K562 (cell line): ENCODE measurements around the gene PUM2. TPM values are rescaled to one million over a fixed set of nuclear protein-coding genes. Genes with fewer than 3 reads are reported as not detected.

Source experiments
- ATF3 ChIP-seq, 2 experiments: fragments of 450-650 bp in 1 of 2; sonication (generic) in 1 of 2; formaldehyde crosslinking in 1 of 2; IDR thresholded peaks in 1 of 2; conservative IDR thresholded peaks in 1 of 2; 2 replicates each; pipeline versions ENCODE4 v1.6.1 to v1.8.1; 2016 to 2023; ENCODE audit warnings: mild to moderate bottlenecking in 2 of 2, moderate library complexity in 2 of 2, inconsistent platforms in 1 of 2, missing genetic modification reagents in 1 of 2
- ESRRB ChIP-seq: fragments of 250-450 bp; sonication (Bioruptor Pico); IDR thresholded peaks from 2 replicates; pipeline ENCODE4 v1.5.0; 2020; ENCODE audit warnings: mild to moderate bottlenecking, moderate library complexity, borderline replicate concordance
- ETV1 ChIP-seq: fragments of 450-650 bp; conservative IDR thresholded peaks from 2 replicates; pipeline ENCODE4 v1.6.1; 2016; ENCODE audit warnings: missing genetic modification characterization, control low read depth, low read depth, missing compliant biosample characterization
- FOXJ3 ChIP-seq: sonication (generic); formaldehyde crosslinking; IDR thresholded peaks from 2 replicates; pipeline ENCODE4 v1.4.0; 2020; ENCODE audit warnings: mild to moderate bottlenecking, missing genetic modification reagents
- HCFC1 ChIP-seq: IDR thresholded peaks from 2 replicates; pipeline ENCODE4 v1.6.1; 2012; ENCODE audit warnings: low read depth, low read length, improper control_type of control experiment
- KDM1A ChIP-seq, 2 experiments: fragments of 450-650 bp; IDR thresholded peaks; 2 replicates each; pipeline ENCODE4 v1.6.1; 2016; ENCODE audit warnings: mild to moderate bottlenecking in 2 of 2
- MAFF ChIP-seq: IDR thresholded peaks from 2 replicates; pipeline ENCODE4 v1.6.1; 2012; ENCODE audit warnings: low read length, improper control_type of control experiment
- NCOA2 ChIP-seq, 2 experiments: fragments of 450-650 bp; IDR thresholded peaks; 2 replicates each; pipeline ENCODE4 v1.6.1; 2018; ENCODE audit warnings: mild to moderate bottlenecking in 2 of 2, moderate library complexity in 1 of 2; ENCODE audit not compliant: partially characterized antibody in 2 of 2
- NR1H2 ChIP-seq: sonication (generic); formaldehyde crosslinking; IDR thresholded peaks from 2 replicates; pipeline ENCODE4 v1.4.0; 2020; ENCODE audit warnings: mild to moderate bottlenecking, missing genetic modification reagents
- SAP30 ChIP-seq: fragments of 200-600 bp; sonication (generic); IDR thresholded peaks from 2 replicates; pipeline ENCODE4 v1.6.1; 2012; ENCODE audit warnings: borderline replicate concordance, low read depth, mild to moderate bottlenecking, moderate library complexity, low read length, control low read depth, inconsistent platforms; ENCODE audit not compliant: insufficient read depth, poor library complexity, severe bottlenecking
- U2AF2 ChIP-seq: fragments of 200-400 bp; formaldehyde crosslinking; optimal IDR thresholded peaks from 2 replicates; pipeline ENCODE3; 2017; ENCODE audit warnings: low read depth, mild to moderate bottlenecking, low read length
- ZNF140 ChIP-seq: fragments of 250-450 bp; sonication (Bioruptor Pico); IDR thresholded peaks from 2 replicates; pipeline ENCODE4 v1.8.0; 2021; ENCODE audit warnings: moderate library complexity, mild to moderate bottlenecking, inconsistent platforms
- ZNF354B ChIP-seq: fragments of 250-450 bp; sonication (Bioruptor Pico); IDR thresholded peaks from 2 replicates; pipeline ENCODE4 v1.4.0; 2020
- ZNF445 ChIP-seq: fragments of 250-450 bp; sonication (Bioruptor Pico); IDR thresholded peaks from 2 replicates; pipeline ENCODE4 v1.4.0; 2020; ENCODE audit warnings: low read depth, mild to moderate bottlenecking, moderate library complexity
- ZNF449 ChIP-seq: fragments of 250-450 bp; sonication (Bioruptor Pico); IDR thresholded peaks from 2 replicates; pipeline ENCODE4 v1.8.0; 2022; ENCODE audit warnings: moderate library complexity, mild to moderate bottlenecking, inconsistent platforms
- ZNF644 ChIP-seq: fragments of 200-800 bp; sonication (Bioruptor generic); IDR thresholded peaks from 2 replicates; pipeline ENCODE4 v1.6.1; 2016; ENCODE audit warnings: low read depth, missing genetic modification characterization, missing compliant biosample characterization
- polyA plus RNA-seq, 8 experiments: library from polyadenylated mRNA; depleted of rRNA in 4 of 8; stranded (reverse) in 5 of 8; unstranded in 3 of 8; fragments of >200 nt; fragmentation: Nextera tagmentation in 2 of 8; fragmentation: Illumina TruSeq in 1 of 8; extraction: Ambion mirVana in 2 of 8; extraction: Trizol in 1 of 8; gene quantifications; 2 replicates each; pipeline versions ENCODE4 v1.2.1 to v1.2.3, GENCODE V29; 2011 to 2014; ENCODE audit warnings: inconsistent platforms in 1 of 8, missing spikeins in 1 of 8
- total RNA-seq, 7 experiments: library from RNA; depleted of rRNA in 6 of 7; stranded (reverse); fragments of >200 nt in 6 of 7; fragmentation: Illumina TruSeq in 2 of 7; extraction: Trizol in 2 of 7; gene quantifications; 2 replicates each; pipeline versions ENCODE4 v1.2.1 to v1.2.3, GENCODE V29; 2011 to 2021; ENCODE audit warnings: low replicate concordance in 1 of 7
- TF ChIP-seq, protein P1 (sequence below): sonication (generic); IDR thresholded peaks from 2 replicates; pipeline ENCODE4 v1.6.1; 2016
- TF ChIP-seq, protein P2 (sequence below): sonication (generic); formaldehyde crosslinking; IDR thresholded peaks from 2 replicates; pipeline ENCODE4 v1.8.1; 2023; ENCODE audit warnings: missing genetic modification reagents, mild to moderate bottlenecking, borderline replicate concordance

PUM2 gene
- total and polyA plus RNA-seq, 9 of the 15 experiments (the other 6 are each of a cell fraction or from before 2014, with no cell fraction given), result 13.4 to 61.9 (median 28.3) TPM

DNA sequence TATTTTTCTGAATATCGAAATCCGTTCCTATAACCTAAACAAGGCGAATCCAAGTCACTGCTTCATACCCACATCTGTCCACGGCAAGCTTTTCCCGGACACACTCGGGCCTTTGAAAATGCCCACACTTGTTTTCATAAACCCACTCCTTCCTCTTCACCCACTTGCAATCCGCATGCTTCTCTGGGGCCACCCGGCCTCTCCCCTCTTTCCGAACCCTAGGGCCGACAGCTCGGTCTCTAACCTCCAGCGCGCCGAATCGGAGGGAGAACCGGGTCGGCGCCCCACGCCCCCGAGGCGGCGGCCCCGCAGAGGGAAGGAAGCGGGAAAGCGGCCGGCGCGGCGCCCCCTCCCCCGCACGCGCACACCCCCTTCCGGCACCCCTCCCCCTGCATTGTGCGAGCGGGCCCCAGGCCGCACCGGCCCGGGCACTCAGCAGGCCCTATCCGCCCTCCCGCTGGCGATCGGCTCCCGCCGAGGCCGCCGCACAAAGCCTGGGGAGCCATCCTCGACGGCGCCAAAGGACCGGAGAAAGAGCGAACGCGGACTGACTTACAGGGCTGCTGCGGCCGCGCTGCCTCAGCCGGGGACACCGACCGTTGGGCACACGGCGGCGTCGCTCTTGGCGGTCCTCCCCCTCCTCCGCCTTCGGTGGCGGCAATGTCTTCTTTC is 467 bp downstream of the PUM2 start (continued):
- peak in 1 of 2 experiments; percentile 91; a peak in 2 of 4 replicates for TF ChIP-seq KDM1A (IDR thresholded peaks at IDR 0.05)
- TF ChIP-seq MAFF, result no peak
- TF ChIP-seq ZNF445, result no peak
- TF ChIP-seq, protein P1, sequence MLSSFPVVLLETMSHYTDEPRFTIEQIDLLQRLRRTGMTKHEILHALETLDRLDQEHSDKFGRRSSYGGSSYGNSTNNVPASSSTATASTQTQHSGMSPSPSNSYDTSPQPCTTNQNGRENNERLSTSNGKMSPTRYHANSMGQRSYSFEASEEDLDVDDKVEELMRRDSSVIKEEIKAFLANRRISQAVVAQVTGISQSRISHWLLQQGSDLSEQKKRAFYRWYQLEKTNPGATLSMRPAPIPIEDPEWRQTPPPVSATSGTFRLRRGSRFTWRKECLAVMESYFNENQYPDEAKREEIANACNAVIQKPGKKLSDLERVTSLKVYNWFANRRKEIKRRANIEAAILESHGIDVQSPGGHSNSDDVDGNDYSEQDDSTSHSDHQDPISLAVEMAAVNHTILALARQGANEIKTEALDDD, result no peak
- TF ChIP-seq U2AF2, result no peak
- TF ChIP-seq ZNF644 (tag), result no peak
- no peak for TF ChIP-seq NCOA2 (IDR thresholded peaks at IDR 0.05; ENCODE audit: partially characterized antibody in 2 of 2)
- no peak for TF ChIP-seq ETV1 (tag)
- no peak for TF ChIP-seq HCFC1
- TF ChIP-seq ZNF140 (CRISPR knock-in tag), result no peak
- no peak for TF ChIP-seq ATF3 (IDR thresholded peaks at IDR 0.05)
- TF ChIP-seq ATF3 (CRISPR knock-in tag; conservative IDR thresholded peaks at IDR 0.05), result no peak
- no peak for TF ChIP-seq ESRRB
- TF ChIP-seq FOXJ3 (CRISPR knock-in tag), result no peak
- TF ChIP-seq ZNF354B (CRISPR knock-in tag), result no peak
- TF ChIP-seq SAP30, result peak; percentile 44
- TF ChIP-seq, protein P2, sequence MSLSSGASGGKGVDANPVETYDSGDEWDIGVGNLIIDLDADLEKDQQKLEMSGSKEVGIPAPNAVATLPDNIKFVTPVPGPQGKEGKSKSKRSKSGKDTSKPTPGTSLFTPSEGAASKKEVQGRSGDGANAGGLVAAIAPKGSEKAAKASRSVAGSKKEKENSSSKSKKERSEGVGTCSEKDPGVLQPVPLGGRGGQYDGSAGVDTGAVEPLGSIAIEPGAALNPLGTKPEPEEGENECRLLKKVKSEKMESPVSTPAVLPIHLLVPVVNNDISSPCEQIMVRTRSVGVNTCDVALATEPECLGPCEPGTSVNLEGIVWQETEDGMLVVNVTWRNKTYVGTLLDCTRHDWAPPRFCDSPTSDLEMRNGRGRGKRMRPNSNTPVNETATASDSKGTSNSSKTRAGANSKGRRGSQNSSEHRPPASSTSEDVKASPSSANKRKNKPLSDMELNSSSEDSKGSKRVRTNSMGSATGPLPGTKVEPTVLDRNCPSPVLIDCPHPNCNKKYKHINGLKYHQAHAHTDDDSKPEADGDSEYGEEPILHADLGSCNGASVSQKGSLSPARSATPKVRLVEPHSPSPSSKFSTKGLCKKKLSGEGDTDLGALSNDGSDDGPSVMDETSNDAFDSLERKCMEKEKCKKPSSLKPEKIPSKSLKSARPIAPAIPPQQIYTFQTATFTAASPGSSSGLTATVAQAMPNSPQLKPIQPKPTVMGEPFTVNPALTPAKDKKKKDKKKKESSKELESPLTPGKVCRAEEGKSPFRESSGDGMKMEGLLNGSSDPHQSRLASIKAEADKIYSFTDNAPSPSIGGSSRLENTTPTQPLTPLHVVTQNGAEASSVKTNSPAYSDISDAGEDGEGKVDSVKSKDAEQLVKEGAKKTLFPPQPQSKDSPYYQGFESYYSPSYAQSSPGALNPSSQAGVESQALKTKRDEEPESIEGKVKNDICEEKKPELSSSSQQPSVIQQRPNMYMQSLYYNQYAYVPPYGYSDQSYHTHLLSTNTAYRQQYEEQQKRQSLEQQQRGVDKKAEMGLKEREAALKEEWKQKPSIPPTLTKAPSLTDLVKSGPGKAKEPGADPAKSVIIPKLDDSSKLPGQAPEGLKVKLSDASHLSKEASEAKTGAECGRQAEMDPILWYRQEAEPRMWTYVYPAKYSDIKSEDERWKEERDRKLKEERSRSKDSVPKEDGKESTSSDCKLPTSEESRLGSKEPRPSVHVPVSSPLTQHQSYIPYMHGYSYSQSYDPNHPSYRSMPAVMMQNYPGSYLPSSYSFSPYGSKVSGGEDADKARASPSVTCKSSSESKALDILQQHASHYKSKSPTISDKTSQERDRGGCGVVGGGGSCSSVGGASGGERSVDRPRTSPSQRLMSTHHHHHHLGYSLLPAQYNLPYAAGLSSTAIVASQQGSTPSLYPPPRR, result 0 out of 2 replicates have a peak, but pooled peaks have one; percentile 7
- TF ChIP-seq ZNF449, result no peak
- no peak for TF ChIP-seq NR1H2 (CRISPR knock-in tag)
